Occipital lobe (tissue), 2 donors: ENCODE results near the gene SLC13A1. TPM values are rescaled to one million over a fixed set of nuclear protein-coding genes. Genes with fewer than 3 reads are reported as not detected.
"Not testable (repeated sequence)": the region's sequence is repeated elsewhere in the genome, so short reads cannot be mapped to it uniquely, and the experiment has no call there.

ENCODE experiments used
- DNase-seq: peaks from one replicate; lab custom pipeline; 2025; lab: John Stamatoyannopoulos, UW
- total RNA-seq: library from RNA; depleted of rRNA; stranded (reverse); fragments of >200 nt; gene quantifications from one replicate; pipeline ENCODE4 v1.2.3, GENCODE V29; 2014

SLC13A1 gene
- total RNA-seq, 1 donor from 2014 or later, result not detected

DNA sequence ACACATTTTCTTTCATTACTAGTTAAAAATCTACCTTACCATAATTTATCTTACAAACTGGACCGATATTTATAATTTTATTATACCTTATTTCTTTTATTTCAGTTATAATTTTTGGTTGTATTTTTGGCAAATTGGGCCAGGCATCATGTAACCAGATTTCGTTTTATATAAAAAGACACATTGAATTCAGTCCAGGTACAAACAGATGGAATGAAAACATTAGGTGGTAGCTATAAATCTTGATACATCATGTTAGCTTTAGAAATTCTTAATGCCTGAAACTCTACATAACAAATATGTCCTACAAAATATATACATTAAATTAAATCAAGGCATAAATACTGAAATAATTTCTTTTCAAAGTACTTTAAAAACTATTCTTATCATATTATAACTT lies 73.1 kb downstream of the SLC13A1 start:
- no peak for DNase-seq

DNA sequence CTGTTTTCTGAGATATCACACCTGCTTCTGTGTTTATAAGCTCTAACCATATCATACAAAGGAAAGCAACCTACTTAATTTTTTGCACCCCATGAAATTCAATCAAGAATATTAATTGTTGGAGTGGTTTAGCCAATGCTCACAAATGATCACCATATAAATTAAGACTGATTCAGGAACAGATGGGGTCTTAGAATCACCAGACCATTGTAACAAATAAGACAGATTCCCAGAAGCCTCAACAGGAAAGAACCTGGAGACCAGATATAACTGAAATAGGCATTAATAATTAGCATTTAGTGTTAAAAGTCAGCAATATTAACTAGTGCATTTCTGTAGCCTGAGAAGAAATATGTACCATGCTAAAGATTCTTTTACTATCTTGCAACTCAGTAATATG lies 73.6 kb downstream of the SLC13A1 start:
- no peak for DNase-seq

DNA sequence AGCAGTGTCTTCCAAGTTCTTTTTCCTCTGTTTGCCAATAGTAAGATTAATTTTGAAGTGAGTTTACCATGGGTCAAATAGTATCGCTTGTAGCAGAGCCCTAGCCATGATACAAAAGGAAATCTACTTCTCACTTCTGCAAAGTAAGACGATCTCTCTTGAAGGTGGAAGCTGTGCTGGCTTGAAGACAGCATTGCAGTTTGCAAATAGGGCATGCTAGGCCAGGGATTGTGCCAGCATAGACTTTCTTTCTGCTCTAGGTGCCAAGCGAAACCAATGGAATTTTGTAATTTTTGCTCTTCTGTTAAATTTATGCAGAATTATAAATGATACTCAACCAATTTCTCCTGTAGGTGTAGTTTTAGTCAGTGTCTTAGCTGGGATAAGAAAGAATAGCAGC lies 74.5 kb downstream of the SLC13A1 start:
- no peak for DNase-seq

DNA sequence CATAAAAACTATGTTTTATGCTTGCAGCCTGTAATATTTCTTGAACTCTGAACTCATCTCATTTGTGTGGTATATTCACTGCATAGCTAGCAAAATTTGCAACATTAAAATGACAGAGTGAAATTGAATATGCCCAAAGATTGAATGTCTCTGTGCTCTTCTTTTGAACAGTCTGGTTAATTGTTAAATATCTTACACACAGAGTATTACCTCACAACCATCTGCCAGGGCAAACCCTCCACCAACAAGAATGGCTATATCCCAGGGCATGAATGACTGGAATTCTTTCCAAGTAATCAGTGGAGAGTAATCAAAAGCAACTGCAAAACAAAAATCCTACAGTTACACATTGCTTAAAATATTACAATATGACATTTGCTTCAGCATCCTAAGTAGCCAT lies 76.9 kb downstream of the SLC13A1 start:
- DNase-seq, result no peak

DNA sequence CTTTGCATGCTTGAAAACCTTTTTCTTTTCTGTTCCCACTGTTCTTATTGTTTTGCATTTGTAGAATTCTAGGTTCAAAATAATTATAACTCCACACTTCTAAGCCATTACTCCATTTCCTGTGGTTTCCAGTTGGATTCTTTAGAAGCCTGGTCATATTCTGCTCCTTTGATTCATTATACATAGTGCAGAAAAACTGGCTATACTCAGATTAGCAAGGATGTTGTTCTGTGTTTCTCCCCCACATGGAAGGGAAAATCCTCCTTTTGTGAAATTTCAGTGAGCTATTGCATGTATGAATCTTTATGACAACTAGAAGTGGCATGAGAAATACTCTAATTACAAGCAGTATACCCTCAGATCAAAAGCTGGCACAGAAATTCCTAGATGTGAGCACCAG lies 79.5 kb downstream of the SLC13A1 start:
- no peak for DNase-seq

DNA sequence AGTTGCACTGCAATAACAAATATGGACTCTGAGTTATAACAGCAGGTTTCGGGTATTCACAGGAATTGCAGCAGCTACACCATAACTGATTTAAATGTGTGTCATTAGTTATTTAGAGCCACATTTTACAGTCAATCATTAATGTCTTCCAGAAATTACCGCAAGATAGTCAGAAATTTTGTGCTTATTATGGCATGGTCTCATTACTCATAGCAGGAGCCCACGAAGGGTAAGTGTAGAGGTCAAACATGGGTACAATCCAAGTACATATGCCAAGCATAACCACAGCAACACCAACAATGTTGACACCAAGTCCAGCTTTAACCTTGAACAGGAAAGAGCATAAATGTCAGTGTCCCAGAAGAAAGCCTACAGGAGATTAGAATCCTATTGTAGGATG lies 84.4 kb downstream of the SLC13A1 start:
- no peak for DNase-seq

DNA sequence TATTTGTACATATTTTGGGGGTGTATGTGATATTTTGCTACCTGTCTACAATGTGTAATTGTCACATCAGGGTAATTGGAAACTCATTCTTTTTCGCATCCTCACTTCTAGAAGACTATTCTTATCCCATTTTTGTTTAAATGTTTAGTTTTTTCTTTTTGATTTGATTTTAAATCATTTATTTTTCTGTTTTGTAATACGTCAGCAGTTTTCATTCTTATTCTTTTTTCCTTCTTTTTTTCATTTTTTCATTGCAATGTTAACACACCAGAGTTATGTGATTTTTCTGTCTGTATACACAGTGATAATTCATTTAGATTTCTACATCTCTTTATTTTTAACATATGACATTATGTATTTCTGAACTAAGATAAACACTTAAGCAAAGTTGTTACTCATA lies 85.5 kb downstream of the SLC13A1 start:
- DNase-seq, result no peak

DNA sequence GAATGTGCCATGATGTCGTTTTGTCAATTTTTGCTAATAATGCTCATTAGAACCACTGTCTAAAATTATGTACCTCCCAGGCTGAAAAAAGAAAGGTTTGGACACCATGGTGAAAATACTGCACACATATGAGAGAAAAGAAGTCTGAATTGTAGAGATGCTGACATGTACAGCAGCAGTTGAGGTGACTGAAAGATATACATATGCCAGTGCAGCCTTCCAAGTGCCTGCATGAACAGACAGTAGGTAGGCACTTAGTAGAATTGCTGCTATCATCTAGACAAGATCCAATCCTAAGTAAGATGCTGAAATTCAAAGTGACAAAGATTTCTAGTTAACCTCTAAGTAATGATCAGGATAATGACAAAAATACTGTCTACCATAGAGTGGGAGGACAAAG lies 86.9 kb downstream of the SLC13A1 start:
- DNase-seq, result no peak

DNA sequence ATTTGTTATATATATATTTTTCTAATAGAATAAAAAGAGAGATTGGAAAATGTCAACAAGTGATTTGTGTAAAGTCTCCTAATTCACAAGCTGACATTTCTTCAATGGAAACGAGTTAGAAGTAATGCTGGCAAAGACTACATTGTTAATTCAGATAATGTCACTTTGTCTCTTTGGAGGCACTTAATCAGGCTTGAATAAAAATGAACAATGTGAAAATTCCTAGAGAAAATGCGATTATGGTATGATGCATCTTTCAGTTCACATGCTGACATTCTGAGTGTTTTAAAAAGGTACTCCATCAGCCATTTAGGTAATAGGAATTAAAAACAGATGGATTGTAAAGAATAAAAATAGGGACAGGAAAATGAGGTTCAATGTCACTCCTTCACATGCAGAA lies 100.1 kb downstream of the SLC13A1 start:
- DNase-seq, result no peak

DNA sequence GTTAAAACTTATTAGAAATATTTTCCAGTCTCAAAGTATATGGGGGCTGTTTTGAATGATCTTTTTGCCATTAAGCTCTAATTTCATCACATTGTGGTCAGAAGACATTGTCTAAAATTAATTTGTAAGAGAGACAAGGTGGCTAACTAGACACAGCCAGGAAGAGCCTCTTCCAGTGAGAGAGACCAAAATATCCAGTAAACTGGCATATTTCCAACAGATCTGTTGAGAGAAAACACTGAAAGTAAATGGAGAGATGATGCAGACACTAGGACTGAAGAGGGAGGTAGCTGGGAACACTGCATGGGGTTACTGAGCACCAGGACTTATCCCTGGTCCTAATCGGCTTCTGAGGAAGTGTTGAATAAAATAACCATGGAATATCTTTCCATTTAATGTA lies 102.8 kb downstream of the SLC13A1 start:
- DNase-seq, result no peak

DNA sequence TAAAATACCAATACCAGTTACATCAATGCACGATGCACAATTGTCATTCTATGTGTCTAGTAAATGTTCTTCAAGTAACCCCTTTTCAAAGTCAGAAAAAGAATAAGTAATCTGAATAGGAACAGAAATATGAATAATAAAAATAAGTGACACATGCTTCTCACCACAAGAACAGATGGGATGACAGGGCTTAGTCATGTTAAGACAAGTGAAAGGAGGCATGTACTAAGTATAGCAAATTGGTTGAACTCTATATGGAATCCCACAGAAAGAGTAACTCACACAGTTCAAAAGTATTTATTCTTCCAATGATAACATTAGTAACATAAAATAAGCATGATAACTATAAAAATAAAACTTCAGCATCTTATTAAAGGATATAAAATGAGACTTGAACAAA lies 103.3 kb downstream of the SLC13A1 start:
- DNase-seq, result no peak

DNA sequence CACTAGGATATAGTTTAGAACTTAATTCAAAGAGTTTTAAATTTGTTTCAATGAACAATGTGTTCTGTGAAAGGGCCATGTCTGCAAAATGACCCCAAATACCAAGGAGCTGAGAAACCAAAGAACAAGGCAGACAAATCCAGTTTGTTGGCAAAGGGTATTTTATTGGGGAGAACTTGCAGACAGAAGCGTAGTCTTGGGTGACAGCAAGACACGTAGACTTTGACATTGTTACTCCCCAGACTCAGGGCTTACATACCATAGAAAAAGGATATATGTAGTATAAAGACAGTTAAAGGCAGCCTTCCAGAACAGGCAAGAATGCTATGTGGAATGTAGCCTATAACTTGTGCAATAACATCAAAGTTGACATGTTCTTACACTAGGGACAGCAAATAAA lies 109.3 kb downstream of the SLC13A1 start:
- no peak for DNase-seq

DNA sequence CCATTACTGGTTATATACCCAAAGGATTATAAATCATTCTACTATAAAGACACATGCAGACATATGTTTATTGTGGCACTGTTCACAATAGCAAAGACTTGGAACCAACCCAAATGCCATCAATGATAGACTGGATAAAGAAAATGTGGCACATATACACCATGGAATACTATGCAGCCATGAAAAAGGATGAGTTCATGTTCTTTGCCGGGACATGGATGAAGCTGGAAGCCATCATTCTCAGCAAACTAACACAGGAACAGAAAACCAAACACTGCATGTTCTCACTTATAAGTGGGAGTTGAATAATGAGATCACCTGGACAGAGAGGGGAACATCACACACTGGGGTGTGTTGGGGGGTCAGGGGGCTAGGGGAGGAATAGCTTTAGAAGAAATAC lies 112.9 kb downstream of the SLC13A1 start:
- DNase-seq, result not testable (repeated sequence)

DNA sequence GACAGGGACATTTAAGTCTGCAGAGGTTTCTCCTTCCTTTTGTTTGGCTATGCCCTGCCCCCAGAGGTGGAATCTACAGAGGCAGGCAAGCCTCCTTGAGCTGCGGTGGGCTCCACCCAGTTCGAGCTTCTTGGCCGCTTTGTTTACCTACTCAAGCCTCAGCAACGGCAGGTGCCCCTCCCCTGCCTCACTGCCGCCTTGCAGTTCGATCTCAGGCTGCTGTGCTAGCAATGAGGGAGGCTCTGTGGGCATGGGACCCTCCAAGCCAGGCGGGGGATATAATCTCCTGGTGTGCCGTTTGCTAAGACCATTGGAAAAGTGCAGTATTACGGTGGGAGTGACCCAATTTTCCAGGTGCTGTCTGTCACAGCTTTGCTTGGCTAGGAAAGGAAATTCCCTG lies 114.9 kb downstream of the SLC13A1 start:
- not testable (repeated sequence) for DNase-seq

DNA sequence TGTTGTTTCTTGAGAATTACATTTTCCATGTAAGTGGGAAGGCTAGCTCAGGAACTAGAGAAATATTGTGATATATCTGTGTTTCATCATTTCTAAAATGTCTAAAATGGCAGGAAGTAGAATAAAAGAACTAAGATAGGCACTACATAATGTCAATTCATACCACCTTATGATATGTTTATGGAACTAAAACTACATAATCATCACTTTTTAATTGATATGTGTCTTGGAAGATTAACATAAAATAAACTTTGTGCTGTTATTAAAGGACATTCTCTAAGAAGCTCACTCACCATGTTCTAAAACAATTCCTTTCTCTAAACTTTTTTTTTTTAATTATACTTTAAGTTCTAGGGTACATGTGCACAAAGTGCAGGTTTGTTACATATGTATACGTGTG lies 120.7 kb downstream of the SLC13A1 start:
- DNase-seq, result no peak

DNA sequence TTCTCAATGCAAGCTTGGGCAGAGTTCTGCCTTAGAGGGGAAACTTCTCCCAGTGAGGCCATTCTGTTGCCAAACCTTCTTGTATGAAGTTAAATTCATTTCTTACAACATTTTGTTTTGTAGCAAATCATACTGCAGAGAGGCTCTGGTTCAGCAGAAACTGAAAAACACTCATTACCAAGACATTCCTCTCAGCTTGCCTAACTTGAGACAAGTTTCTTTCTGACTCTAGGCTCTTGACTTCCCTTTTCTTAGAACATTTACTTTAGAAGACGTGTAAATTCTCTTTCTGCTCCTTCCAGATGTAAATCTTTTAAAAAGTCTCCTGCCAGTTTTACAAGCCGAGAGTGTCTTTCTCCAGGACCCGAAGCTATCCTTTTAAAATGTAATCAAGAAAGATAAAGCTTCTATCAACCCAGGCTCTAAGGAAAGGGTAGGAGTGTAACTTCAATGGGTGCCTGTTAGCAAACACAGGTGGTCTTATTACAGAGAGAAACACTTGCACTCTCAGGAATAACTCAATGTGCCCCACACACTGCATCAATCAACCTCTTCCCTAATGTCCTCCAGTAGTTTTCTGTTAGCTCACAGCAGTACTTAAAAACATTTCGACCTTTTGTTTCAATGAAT lies 123.8 kb downstream of the SLC13A1 start:
- DNase-seq, result no peak

DNA sequence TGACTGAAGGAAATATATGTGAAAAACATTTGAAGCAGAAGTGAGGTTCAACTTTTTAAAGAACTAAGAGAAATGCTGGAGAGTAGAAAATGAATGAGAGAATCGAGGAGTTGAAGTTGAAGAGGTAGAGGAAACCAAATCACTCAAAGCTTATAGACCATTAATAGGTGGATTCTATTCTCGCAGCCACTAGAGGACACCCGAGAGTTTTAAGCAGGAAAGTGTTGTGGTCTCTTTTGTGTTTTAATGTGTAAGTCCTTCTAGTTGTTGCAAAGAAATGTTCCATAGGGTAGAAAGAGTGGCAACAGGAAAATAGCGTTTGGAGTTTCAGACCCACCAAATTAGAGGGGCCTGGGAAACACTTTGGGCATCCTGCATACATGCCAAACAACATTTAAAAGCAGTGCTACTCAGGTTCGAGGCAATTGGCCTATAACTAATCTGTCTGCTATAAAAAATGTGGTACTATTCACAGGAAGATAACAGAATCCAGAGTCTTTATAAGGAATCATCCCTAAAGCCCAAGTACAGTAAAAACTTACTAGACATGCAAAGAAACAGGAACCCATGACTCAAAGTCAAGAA lies 129.0 kb downstream of the SLC13A1 start:
- DNase-seq, result no peak

DNA sequence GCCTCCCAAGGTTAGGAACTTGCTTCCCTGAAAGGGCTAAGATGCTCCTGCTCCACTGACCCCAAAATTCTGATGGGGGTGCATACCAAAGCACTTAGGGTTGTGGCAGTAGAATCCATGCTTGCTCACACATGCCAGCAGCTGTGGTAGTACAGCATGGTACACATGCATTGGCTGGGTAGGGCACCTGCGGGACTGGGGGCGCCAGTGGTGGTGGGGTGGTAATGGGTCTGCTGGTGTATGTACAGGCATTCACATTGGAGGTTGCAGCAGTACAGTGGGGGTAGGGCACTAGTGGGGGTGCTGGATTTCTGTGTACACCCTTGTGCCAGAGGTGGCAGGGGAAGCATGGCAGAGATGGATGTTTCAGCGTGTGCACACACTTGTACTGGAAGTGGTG lies 132.0 kb downstream of the SLC13A1 start:
- DNase-seq, result no peak

Other genes starting within 250 kb of the SLC13A1 start
- gene TAS2R16, start 204.3 kb downstream of the SLC13A1 start, total RNA-seq, result not detected